Prostate gland (tissue), 2 donors: Measurements from ENCODE around the gene AMDHD2.

Experiments used
- POLR2A ChIP-seq: fragments of 450-650 bp; IDR thresholded peaks from one replicate; pipeline ENCODE4 v1.6.1; 2016; ENCODE audit warnings: antibody characterized with exemption, mild to moderate bottlenecking
- TF ChIP-seq, protein P1 (sequence below), 4 experiments: fragments of 200-600 bp in 2 of 4; fragments of 450-650 bp in 2 of 4; sonication (generic) in 2 of 4; IDR thresholded peaks; 1 replicate in 3 of 4; 2 replicates in 1 of 4; pipeline ENCODE4 v1.5.1; 2016 to 2019; ENCODE audit warnings: antibody characterized with exemption in 4 of 4, mild to moderate bottlenecking in 2 of 4, moderate library complexity in 2 of 4

DNA sequence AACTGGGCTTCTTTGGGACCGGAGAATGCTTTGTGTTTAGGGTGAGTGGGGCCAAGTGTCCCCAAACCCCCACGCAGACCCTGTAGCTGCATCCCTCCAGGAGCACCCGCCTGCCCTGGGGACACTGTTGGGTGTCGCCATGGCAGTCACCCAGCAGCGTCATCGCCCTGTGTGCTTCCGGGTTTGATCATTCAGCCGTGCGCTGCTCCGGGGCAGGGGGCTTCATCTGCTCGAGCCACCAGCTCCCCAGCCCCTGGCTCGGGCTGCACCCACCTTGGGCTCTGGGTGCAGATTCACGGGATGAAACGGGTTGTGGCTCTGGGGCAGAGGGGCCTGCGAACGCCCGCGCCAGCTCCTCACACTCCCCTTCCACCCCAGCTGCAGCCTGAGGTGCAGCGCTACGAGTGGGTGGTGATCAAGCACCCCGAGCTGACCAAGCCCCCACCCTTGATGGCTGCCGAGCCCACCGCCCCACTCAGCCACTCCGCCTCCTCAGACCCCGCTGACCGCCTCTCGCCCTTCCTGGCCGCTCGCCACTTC lies 20.2 kb upstream of the AMDHD2 start:
- TF ChIP-seq, protein P1, sequence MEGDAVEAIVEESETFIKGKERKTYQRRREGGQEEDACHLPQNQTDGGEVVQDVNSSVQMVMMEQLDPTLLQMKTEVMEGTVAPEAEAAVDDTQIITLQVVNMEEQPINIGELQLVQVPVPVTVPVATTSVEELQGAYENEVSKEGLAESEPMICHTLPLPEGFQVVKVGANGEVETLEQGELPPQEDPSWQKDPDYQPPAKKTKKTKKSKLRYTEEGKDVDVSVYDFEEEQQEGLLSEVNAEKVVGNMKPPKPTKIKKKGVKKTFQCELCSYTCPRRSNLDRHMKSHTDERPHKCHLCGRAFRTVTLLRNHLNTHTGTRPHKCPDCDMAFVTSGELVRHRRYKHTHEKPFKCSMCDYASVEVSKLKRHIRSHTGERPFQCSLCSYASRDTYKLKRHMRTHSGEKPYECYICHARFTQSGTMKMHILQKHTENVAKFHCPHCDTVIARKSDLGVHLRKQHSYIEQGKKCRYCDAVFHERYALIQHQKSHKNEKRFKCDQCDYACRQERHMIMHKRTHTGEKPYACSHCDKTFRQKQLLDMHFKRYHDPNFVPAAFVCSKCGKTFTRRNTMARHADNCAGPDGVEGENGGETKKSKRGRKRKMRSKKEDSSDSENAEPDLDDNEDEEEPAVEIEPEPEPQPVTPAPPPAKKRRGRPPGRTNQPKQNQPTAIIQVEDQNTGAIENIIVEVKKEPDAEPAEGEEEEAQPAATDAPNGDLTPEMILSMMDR (IDR thresholded peaks at IDR 0.05), result no peak
- no peak for TF ChIP-seq POLR2A
